WI38 (cell line): ENCODE results near the gene TMEFF1.

Experiments used
- H3K4me3 ChIP-seq: 2 replicates; pipeline ENCODE4 v1.5.1; 2011; ENCODE audit warnings: low read depth, mild to moderate bottlenecking, control low read depth, low read length
- TF ChIP-seq, protein P1 (sequence below): IDR thresholded peaks from 2 replicates; pipeline ENCODE4 v1.5.1; 2012; ENCODE audit warnings: low read depth, mild to moderate bottlenecking, control low read depth, low read length

The TMEFF1 gene

DNA sequence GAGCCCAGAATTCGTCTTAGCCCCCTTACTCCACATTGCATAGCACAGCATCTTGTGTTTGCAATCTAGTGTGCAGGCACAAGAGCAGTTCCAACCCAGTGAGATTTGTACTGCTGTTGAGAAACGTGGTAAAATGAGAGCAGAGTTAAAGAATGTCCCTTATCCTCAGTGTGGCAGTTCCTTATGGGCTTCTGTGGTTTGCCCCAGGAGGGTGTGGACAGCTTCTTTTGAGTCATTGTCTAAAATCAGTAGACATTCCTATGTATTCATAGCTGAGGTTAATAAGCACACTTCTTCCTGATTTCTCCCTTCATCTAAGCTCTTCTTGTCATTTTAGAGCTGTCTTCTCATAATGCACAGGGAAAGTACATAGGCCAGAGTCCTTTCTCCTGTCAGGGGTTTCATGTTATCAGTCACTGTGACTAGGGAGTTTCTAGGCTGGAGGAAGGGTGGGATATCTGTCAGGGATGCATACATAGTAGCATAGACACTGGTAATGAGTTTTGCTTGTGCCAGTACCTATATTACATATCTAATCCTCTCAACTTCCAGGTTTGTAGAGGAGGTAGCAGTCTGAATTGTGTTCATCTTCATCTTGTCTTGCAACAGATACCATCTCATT is 102.9 kb downstream of the TMEFF1 start:
- TF ChIP-seq, protein P1, sequence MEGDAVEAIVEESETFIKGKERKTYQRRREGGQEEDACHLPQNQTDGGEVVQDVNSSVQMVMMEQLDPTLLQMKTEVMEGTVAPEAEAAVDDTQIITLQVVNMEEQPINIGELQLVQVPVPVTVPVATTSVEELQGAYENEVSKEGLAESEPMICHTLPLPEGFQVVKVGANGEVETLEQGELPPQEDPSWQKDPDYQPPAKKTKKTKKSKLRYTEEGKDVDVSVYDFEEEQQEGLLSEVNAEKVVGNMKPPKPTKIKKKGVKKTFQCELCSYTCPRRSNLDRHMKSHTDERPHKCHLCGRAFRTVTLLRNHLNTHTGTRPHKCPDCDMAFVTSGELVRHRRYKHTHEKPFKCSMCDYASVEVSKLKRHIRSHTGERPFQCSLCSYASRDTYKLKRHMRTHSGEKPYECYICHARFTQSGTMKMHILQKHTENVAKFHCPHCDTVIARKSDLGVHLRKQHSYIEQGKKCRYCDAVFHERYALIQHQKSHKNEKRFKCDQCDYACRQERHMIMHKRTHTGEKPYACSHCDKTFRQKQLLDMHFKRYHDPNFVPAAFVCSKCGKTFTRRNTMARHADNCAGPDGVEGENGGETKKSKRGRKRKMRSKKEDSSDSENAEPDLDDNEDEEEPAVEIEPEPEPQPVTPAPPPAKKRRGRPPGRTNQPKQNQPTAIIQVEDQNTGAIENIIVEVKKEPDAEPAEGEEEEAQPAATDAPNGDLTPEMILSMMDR = no peak
- H3K4me3 ChIP-seq = no peak overlapping the region

DNA sequence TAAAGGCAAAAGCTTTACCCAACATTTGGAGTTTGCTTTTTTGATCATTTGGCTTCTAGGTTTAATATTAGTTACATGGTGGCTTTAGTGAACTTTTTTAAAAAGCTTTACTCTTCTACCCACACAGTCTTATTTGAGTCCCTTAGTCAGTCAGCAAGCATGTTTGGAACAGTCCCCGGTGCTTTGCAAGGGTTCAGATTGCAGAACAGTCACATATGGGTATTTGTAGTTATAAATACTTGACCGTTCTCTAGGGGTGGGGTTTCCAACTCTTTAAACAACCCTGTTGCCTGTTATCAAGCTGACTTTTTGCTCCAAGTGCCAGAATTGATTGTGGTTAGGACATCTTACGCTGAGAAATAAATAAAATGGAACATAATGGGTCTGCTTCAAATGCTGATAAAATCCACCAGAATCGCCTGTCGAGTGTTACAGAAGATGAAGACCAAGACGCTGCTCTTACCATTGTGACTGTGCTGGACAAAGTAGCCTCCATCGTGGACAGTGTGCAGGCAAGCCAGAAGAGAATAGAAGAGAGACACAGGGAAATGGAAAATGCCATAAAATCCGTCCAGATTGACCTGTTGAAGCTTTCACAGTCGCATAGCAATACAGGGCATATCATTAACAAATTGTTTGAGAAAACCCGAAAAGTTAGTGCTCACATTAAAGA is 105.0 kb downstream of the TMEFF1 start, which contains the start of gene CAVIN4:
TSS of gene CAVIN4 (plus strand) at position 304 of the 673 bp plus-strand sequence. CDS start at position 369, 65 bp downstream.
- TF ChIP-seq, protein P1 = no peak
- no peak within 1 kb of the TSS for H3K4me3 ChIP-seq

DNA sequence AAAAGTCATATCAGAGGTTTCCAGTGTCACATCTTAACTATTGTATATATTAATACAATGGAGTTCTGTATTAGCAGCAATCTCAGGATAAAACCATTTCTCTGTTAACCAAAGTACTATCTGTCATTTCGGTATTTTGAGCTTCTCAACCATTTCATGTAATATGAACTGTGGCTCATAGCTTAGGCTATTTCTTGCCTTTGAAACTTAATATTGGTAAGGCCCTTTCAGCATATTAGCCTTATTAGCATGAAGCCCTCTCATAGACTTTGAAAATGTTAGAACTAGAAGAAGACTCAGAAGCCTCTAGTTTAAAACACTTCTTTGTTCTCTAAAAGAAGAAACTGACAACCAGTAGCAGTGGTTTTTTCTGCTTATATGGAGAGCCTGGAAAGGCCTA is 105.7 kb downstream of the TMEFF1 start:
- TF ChIP-seq, protein P1 = no peak
- H3K4me3 ChIP-seq = no peak overlapping the region

DNA sequence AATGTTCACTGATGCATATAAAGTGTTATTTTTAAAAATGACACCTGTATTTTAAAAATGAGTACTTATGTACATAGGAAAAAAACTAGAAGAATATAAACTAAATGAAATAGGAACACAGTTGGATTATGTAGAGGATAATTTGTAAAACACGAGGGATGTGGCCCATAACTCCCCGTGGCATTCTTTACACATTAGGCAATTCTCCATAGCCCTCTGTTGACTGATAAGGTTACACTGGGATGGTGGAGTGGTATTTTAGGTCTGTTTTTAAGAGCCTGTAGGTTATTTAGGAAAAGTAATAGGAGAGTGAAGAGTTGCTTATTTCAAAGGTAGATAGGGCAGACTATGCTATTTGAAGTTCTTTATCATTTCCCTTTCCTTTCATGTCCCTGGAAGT is 106.7 kb downstream of the TMEFF1 start:
- H3K4me3 ChIP-seq = no peak overlapping the region
- TF ChIP-seq, protein P1 = no peak

DNA sequence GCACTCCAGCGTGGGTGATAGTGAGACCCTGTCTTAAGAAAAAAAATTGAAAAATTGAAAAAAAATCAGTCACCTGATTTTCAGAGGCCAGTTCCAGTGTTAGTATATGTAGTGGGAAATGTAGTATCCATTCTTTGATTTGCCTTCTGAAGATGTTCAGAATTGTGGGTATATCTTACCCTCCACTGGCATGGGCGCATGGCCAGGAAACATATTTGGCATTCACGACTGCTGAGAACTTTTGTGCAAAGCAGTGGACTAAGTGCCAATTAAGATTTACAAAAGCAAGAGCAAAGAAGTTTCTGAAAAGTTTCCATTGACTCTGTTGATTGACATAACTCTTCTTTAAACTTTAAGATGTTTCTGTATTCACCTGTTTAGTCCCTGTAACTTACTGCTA is 107.3 kb downstream of the TMEFF1 start:
- TF ChIP-seq, protein P1 = no peak

DNA sequence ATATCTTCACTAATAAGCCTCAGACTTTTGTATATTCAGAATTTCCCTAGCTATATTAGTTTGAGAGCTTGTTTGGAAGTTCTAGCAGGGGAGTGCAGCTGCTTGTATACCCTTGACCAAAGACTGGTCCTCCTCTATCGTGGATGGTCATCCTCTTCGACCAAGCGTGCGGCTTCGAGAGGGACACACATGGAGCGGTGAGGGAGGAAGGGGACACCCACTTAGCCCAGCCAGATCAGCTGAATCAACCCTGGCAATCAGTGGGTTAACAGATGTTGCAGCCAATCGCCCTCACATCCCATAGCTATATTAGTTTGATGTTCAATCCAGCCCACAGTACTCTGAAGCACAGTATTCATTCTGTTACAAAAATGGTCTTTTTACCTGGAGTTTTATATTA is 108.1 kb downstream of the TMEFF1 start:
- no peak overlapping the region for H3K4me3 ChIP-seq
- TF ChIP-seq, protein P1 = no peak

More for the DNA sequence above, 107.3 kb downstream of the TMEFF1 start:
- no peak overlapping the region for H3K4me3 ChIP-seq

DNA sequence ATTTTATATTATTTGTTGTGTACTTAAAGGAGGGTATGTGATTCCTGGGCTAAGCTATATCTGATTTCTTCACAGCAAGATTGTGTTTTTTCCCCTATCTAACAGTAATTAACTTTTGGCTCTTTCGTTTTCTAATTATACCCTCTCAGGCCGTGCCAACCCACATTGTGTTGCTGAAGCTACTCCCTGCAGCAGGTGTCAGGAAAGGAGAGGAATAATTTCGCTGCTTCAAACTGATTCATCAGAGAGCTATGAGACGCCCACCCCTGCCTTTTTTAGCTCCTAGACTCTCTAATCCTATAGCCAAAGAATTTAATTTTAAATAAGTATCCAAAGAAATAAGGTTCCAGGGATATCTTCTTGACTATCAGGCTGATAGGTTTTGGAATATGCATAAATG is 108.7 kb downstream of the TMEFF1 start:
- H3K4me3 ChIP-seq = no peak overlapping the region
- TF ChIP-seq, protein P1 = no peak
